Fibroblast of villous mesenchyme (primary cell): Measurements from ENCODE around the gene NAGLU. TPM values are rescaled to one million over a fixed set of nuclear protein-coding genes. Genes with fewer than 3 reads are reported as not detected.

Experiments
- DNase-seq: peaks from one replicate; pipeline ENCODE4 v3.0.0-alpha.2; 2010; ENCODE audit warnings: low read depth
- H3K4me3 ChIP-seq: 2 replicates; pipeline ENCODE4 v1.5.1; 2011; ENCODE audit warnings: low read depth, mild to moderate bottlenecking, low read length
- CTCF ChIP-seq: IDR thresholded peaks from 2 replicates; pipeline ENCODE4 v1.5.1; 2012; ENCODE audit warnings: low read depth, mild to moderate bottlenecking, low read length; ENCODE audit not compliant: insufficient read depth
- total RNA-seq: library from RNA; depleted of rRNA; stranded (reverse); fragments of >200 nt; gene quantifications from 2 replicates; pipeline ENCODE4 v1.2.3, GENCODE V29; 2012

The NAGLU gene
- 28.5 and 35.1 TPM in 2 replicates for total RNA-seq

DNA sequence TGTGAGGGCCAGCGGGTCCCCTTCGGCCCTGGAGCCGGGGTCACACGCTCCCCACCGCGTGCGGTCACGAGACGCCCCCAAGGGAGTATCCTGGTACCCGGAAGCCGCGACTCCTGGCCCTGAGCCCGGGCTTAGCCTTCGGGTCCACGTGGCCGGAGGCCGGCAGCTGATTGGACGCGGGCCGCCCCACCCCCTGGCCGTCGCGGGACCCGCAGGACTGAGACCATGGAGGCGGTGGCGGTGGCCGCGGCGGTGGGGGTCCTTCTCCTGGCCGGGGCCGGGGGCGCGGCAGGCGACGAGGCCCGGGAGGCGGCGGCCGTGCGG, at the start of gene NAGLU:
Gene NAGLU (plus strand): TSS at position 194 of the 324 bp plus-strand sequence. CDS start 32 bp downstream, at position 226.
- TF ChIP-seq CTCF = no peak
- H3K4me3 ChIP-seq = peak within 1 kb of the TSS; percentile 72
- DNase-seq = peak; percentile 90

GRCh38 chr17:42488032-42488431, 48.0 kb upstream of the NAGLU start:
- no peak for TF ChIP-seq CTCF
- H3K4me3 ChIP-seq = no peak overlapping the region
- DNase-seq = no peak

DNA sequence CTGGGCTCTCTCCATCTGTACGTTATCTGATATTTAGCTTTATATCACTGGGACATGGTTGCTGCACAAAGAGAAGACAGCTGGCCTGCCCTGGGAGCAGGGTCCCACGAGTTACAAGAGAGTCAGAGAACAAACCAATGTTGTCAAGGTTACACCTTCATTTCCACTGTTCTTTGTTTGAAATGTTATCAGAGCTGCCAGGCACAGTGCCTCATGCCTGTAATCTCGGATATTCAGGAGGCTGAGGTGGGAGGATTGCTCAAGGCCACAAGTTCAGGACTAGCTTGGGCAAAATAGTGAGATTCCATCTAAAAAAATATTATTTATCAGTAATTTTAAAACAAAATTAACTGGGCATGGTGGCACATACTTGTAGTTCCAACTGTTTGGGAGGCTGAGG, 42.7 kb upstream of the NAGLU start:
- no peak overlapping the region for H3K4me3 ChIP-seq
- TF ChIP-seq CTCF = no peak
- DNase-seq = no peak

DNA sequence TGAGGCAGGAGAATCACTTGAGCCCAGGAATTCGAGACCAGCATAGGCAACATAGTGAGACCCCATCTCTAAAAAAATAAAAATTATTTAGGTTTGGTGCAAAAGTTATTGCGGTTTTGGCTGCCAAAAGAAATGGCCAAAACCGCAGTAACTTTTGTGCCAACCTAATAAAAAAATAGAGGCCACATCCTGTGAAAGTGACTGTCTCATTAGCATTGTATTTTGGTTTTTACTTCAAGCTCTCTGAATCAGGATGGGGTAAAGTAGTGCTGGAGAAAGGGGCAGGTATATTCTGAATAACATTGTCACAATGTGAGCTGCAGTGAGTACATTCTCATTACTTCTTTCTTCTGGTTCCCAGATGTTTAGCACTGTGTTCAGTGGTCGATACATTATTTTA, 41.4 kb upstream of the NAGLU start:
- DNase-seq = no peak
- TF ChIP-seq CTCF = no peak
- no peak overlapping the region for H3K4me3 ChIP-seq

- no peak overlapping the region for H3K4me3 ChIP-seq
- TF ChIP-seq CTCF = no peak
- DNase-seq = no peak
Measured at GRCh38 chr17:42498828-42499227, 37.2 kb upstream of the NAGLU start.

GRCh38 chr17:42502091-42502490, 34.0 kb upstream of the NAGLU start:
- TF ChIP-seq CTCF = no peak

DNA sequence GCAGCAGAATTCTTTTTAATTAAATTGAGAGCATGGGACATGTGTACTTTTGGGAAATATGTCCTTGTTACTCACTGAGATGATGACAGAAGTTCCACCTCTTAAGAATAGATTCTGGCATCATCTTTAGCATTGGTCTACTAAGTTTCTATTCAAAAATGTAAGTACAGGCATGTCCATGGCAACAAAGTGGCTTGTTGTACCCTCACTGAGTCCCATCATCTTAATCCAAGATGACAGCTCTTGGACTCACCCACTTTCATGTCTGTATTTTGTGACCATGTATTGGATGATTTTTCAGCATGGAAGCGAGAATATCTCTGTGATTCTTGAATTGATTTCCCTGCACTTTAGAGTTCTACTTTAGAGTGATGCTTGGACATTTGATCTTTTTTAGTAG, 33.1 kb upstream of the NAGLU start:
- no peak for DNase-seq
- no peak for TF ChIP-seq CTCF
- H3K4me3 ChIP-seq = no peak overlapping the region

More at GRCh38 chr17:42502091-42502490, 34.0 kb upstream of the NAGLU start:
- DNase-seq = no peak
- no peak overlapping the region for H3K4me3 ChIP-seq
